IMR-90 (cell line): ENCODE results near the gene ACTA2. TPM values are rescaled to one million over a fixed set of nuclear protein-coding genes. Genes with fewer than 3 reads are reported as not detected.

Experiments
- ATAC-seq: fragments of 200-7000 bp; cut with Tn5 transposase; 2 replicates; pipeline ENCODE4 v1.9.1; 2020; ENCODE audit warnings: low read depth, mild to moderate bottlenecking, moderate library complexity
- BruUV-seq: library from RNA; stranded (reverse); fragments of 400-500 nt; replicated peaks from 2 replicates; lab custom pipeline; 2021; lab: Mats Ljungman, UMichigan
- CTCF ChIA-PET: fragments of 300-600 bp; formaldehyde crosslinking; extraction: SDS; loops from one replicate; lab custom pipeline; 2021; ENCODE audit warnings: antibody characterized with exemption; lab: Yijun Ruan, JAX
- POLR2A ChIA-PET: fragments of 300-600 bp; sonication (Branson Sonifier 250); formaldehyde crosslinking; loops from one replicate; lab custom pipeline; 2022; ENCODE audit warnings: antibody characterized with exemption; ENCODE audit not compliant: unreplicated experiment; lab: Charles Lee
- DNase-seq: peaks from one replicate; pipeline ENCODE4 v3.0.0; 2013
- H2AFZ ChIP-seq: replicated peaks from 2 replicates; pipeline ENCODE3; 2013; ENCODE audit warnings: low read length, mild to moderate bottlenecking; ENCODE audit not compliant: poor library complexity
- H2AK5ac ChIP-seq: 2 replicates; pipeline ENCODE4 v1.6.1; 2013; ENCODE audit warnings: low read depth, low read length, inconsistent platforms
- H2AK9ac ChIP-seq: replicated peaks from 2 replicates; pipeline ENCODE3; 2013; ENCODE audit warnings: mild to moderate bottlenecking, low read depth, low read length, moderate library complexity; ENCODE audit not compliant: poor library complexity
- H2BK120ac ChIP-seq: 2 replicates; pipeline ENCODE4 v1.6.1; 2013; ENCODE audit warnings: low read depth, low read length, inconsistent platforms
- H2BK15ac ChIP-seq: 3 replicates; pipeline ENCODE4 v1.6.1; 2013; ENCODE audit warnings: low read depth, low read length, inconsistent platforms
- H2BK20ac ChIP-seq: 2 replicates; pipeline ENCODE4 v1.6.1; 2013; ENCODE audit warnings: low read depth, mild to moderate bottlenecking, inconsistent platforms, low read length, moderate library complexity
- H2BK5ac ChIP-seq: 2 replicates; pipeline ENCODE4 v1.6.1; 2013; ENCODE audit warnings: mild to moderate bottlenecking, low read depth, low read length, inconsistent platforms; ENCODE audit not compliant: poor library complexity, severe bottlenecking
- H3K14ac ChIP-seq: replicated peaks from 2 replicates; pipeline ENCODE4 v1.6.1; 2013; ENCODE audit warnings: low read depth, low read length, inconsistent platforms
- H3K18ac ChIP-seq: 2 replicates; pipeline ENCODE4 v1.6.1; 2013; ENCODE audit warnings: low read depth, low read length, control low read depth
- H3K23ac ChIP-seq: 2 replicates; pipeline ENCODE4 v1.6.1; 2013; ENCODE audit warnings: low read depth, low read length, inconsistent platforms
- H3K27ac ChIP-seq: 2 replicates; pipeline ENCODE4 v1.5.1; 2013; ENCODE audit warnings: mild to moderate bottlenecking, control low read depth, low read length; ENCODE audit not compliant: insufficient read depth
- H3K27me3 ChIP-seq: 2 replicates; pipeline ENCODE4 v1.6.1; 2013; ENCODE audit warnings: low read length; ENCODE audit not compliant: control insufficient read depth, insufficient read depth
- H3K36me3 ChIP-seq: 2 replicates; pipeline ENCODE4 v1.6.1; 2013; ENCODE audit warnings: low read length, mixed read lengths; ENCODE audit not compliant: control insufficient read depth, insufficient read depth
- H3K4ac ChIP-seq: 2 replicates; pipeline ENCODE4 v1.6.1; 2013; ENCODE audit warnings: low read depth, low read length, inconsistent platforms
- H3K4me1 ChIP-seq: 2 replicates; pipeline ENCODE4 v1.6.1; 2013; ENCODE audit warnings: low read length, mixed read lengths; ENCODE audit not compliant: control insufficient read depth, insufficient read depth
- H3K4me2 ChIP-seq: 2 replicates; pipeline ENCODE4 v1.6.1; 2013; ENCODE audit warnings: low read depth, mild to moderate bottlenecking, control low read depth, low read length, moderate library complexity
- H3K4me3 ChIP-seq: 2 replicates; pipeline ENCODE4 v1.5.1; 2013; ENCODE audit warnings: low read depth, mild to moderate bottlenecking, control low read depth, low read length, moderate library complexity; ENCODE audit not compliant: insufficient read depth
- H3K56ac ChIP-seq: 2 replicates; pipeline ENCODE4 v1.6.1; 2013; ENCODE audit warnings: low read length, inconsistent platforms; ENCODE audit not compliant: insufficient read depth; ENCODE audit errors: extremely low read depth
- H3K79me1 ChIP-seq, 2 experiments: 2 replicates each; pipeline ENCODE4 v1.6.1; 2013; ENCODE audit warnings: low read length in 2 of 2, inconsistent platforms in 1 of 2, low read depth in 1 of 2
- H3K9ac ChIP-seq: 2 replicates; pipeline ENCODE4 v1.6.1; 2013; ENCODE audit warnings: low read depth, low read length, control low read depth
- H3K9me1 ChIP-seq: 2 replicates; pipeline ENCODE4 v1.6.1; 2013; ENCODE audit warnings: low read length, inconsistent platforms; ENCODE audit not compliant: insufficient read depth
- H3K9me3 ChIP-seq: 2 replicates; pipeline ENCODE4 v1.6.1; 2013; ENCODE audit warnings: low read length; ENCODE audit not compliant: control insufficient read depth, insufficient read depth
- H4K20me1 ChIP-seq: 2 replicates; pipeline ENCODE4 v1.6.1; 2013; ENCODE audit warnings: low read length, inconsistent platforms; ENCODE audit not compliant: insufficient read depth
- H4K5ac ChIP-seq: 2 replicates; pipeline ENCODE4 v1.6.1; 2013; ENCODE audit warnings: mild to moderate bottlenecking, low read depth, low read length, control low read depth
- H4K8ac ChIP-seq, 2 experiments: 2 replicates each; pipeline ENCODE4 v1.6.1; 2013; ENCODE audit warnings: low read depth in 2 of 2, low read length in 2 of 2, control low read depth in 1 of 2, inconsistent platforms in 1 of 2
- H4K91ac ChIP-seq: 2 replicates; pipeline ENCODE4 v1.6.1; 2013; ENCODE audit warnings: low read depth, low read length, inconsistent platforms; ENCODE audit not compliant: insufficient read depth
- MAFK ChIP-seq: IDR thresholded peaks from 2 replicates; pipeline ENCODE4 v1.6.1; 2012; ENCODE audit warnings: low read depth, low read length, improper control_type of control experiment
- POLR2A ChIP-seq: IDR thresholded peaks from 2 replicates; pipeline ENCODE4 v1.6.1; 2012; ENCODE audit warnings: mild to moderate bottlenecking, low read depth, low read length
- WGBS, 2 experiments: methylation state at CpG; one replicate each; pipeline versions ENCODE4 v1.1.5 to v1.1.7; 2013; ENCODE audit warnings: missing lambda C conversion rate in 2 of 2; ENCODE audit not compliant: insufficient read length in 1 of 2; ENCODE audit errors: extremely low coverage in 2 of 2; 5-methylcytosine and 5-hydroxymethylcytosine counted together
- dilution Hi-C: fragments of 300-500 bp; cut with HindIII; formaldehyde crosslinking; loops from one replicate; pipeline ENCODE4 v1.14.3; 2018; ENCODE audit warnings: low sequenced_read_pairs; ENCODE audit not compliant: unreplicated experiment
- in situ Hi-C: fragments of 300-500 bp; cut with MboI; formaldehyde crosslinking; loops from 3 replicates; pipeline ENCODE4 v1.14.3; 2019; ENCODE audit warnings: low sequenced_read_pairs, inconsistent platforms, mixed read lengths
- intact Hi-C: fragments of 100-400 bp; cut with micrococcal nuclease; formaldehyde crosslinking; loops from 2 replicates; pipeline ENCODE4 v1.10.0; 2022
- polyA plus RNA-seq, 3 experiments: library from polyadenylated mRNA; depleted of rRNA; stranded (reverse); fragments of >200 nt; gene quantifications; 2 replicates each; pipeline ENCODE4 v1.2.3, GENCODE V29; 2012; ENCODE audit warnings: low replicate concordance in 1 of 3
- total RNA-seq: library from RNA; depleted of rRNA; stranded (reverse); fragments of >200 nt; gene quantifications from 2 replicates; pipeline ENCODE4 v1.2.3, GENCODE V29; 2012

ACTA2 gene
- total and polyA plus RNA-seq, 2 of the 4 experiments (the other 2 are of a cell fraction) = 978 to 1,235 TPM

GRCh38 chr10:88922041-88922440 is 30.5 kb downstream of the ACTA2 start:
- H4K91ac ChIP-seq = no peak overlapping the region
- H3K9me3 ChIP-seq = no peaks in the 10 kb centered on the region
- no peaks in the 10 kb centered on the region; the same call in 1 of the 2 replicates for H4K20me1 ChIP-seq
- peaks cover 14% of the 10 kb centered on the region for H3K9me1 ChIP-seq
- TF ChIP-seq MAFK (no peak), POLR2A (no peak)
- H3K56ac ChIP-seq = 0 out of 2 replicates have a peak overlapping the region, but pooled peaks have one; percentile 26
- POLR2A ChIA-PET = no interaction called here
- H3K27me3 ChIP-seq = no peaks in the 10 kb centered on the region
- peak overlapping the region; percentile 64 for H4K5ac ChIP-seq
- H3K4me2 ChIP-seq = no peak overlapping the region
- peak overlapping the region; percentile 18; the same call in 1 of the 3 replicates for H2BK15ac ChIP-seq
- peak overlapping the region; percentile 30; the same call in 1 of the 2 replicates for H3K27ac ChIP-seq
- no peak overlapping the region for H2AK9ac ChIP-seq
- peak overlapping the region; percentile 81 for H2BK5ac ChIP-seq
- peaks cover 32% of the 10 kb centered on the region for H3K4me1 ChIP-seq
- peak overlapping the region; percentile 69 for H3K18ac ChIP-seq
- H2BK120ac ChIP-seq = peak overlapping the region; percentile 59; the same call in 1 of the 2 replicates
- peaks cover 26 to 55% of the 10 kb centered on the region in 2 experiments for H3K79me1 ChIP-seq
- H2AK5ac ChIP-seq = 0 out of 2 replicates have a peak overlapping the region, but pooled peaks have one; percentile 39
- ATAC-seq (peak; percentile 19; the same call in 1 of the 2 replicates), DNase-seq (peak; percentile 37)
- H2BK20ac ChIP-seq = peak overlapping the region; percentile 37; the same call in 1 of the 2 replicates
- in situ Hi-C loops = no loop called here
- peak overlapping the region in 1 of 2 experiments; percentile 26; a peak in 1 of 4 replicates for H4K8ac ChIP-seq
- H3K9ac ChIP-seq = no peak overlapping the region
- BruUV-seq = no TSS peak
- CTCF ChIA-PET = no interaction called here
- dilution Hi-C loops = no loop called here
- no peak overlapping the region for H2AFZ ChIP-seq
- peak overlapping the region; percentile 36; the same call in 1 of the 2 replicates for H3K14ac ChIP-seq
- peaks cover 22% of the 10 kb centered on the region for H3K36me3 ChIP-seq
- peak overlapping the region; percentile 33; the same call in 1 of the 2 replicates for H3K4ac ChIP-seq
- no peak overlapping the region for H3K4me3 ChIP-seq
- 0 out of 2 replicates have a peak overlapping the region, but pooled peaks have one; percentile 0 for H3K23ac ChIP-seq
- intact Hi-C loops = no loop called here
- no CpG with 5 or more reads among the region's 2 CpGs for WGBS, 2 experiments
